HL-60 (cell line): Measurements from ENCODE around the gene CRIM1.

ENCODE experiments used
- DNase-seq, 2 experiments: peaks; one replicate each; pipeline ENCODE4 v3.0.0-alpha.2; 2010 to 2020; ENCODE audit warnings: low read depth in 1 of 2, low spot score in 1 of 2
- H3K27ac ChIP-seq: fragments of 250-450 bp; sonication (Bioruptor Pico); replicated peaks from 2 replicates; pipeline ENCODE4 v1.5.1; 2020; ENCODE audit warnings: mild to moderate bottlenecking, moderate library complexity
- H3K27me3 ChIP-seq: fragments of 250-450 bp; sonication (Bioruptor Pico); 2 replicates; pipeline ENCODE4 v1.5.1; 2021; ENCODE audit warnings: mild to moderate bottlenecking, moderate library complexity; ENCODE audit not compliant: insufficient read depth, poor library complexity, severe bottlenecking
- H3K4me3 ChIP-seq: replicated peaks from 2 replicates; pipeline ENCODE4 v1.5.1; 2011; ENCODE audit warnings: mild to moderate bottlenecking, control low read depth, low read length; ENCODE audit not compliant: insufficient read depth
- CTCF ChIP-seq: IDR thresholded peaks from one replicate; pipeline ENCODE4 v1.5.1; 2011; ENCODE audit warnings: low read length, control low read depth, inconsistent platforms; ENCODE audit not compliant: insufficient read depth
- GABPA ChIP-seq: IDR thresholded peaks from 2 replicates; pipeline ENCODE4 v1.6.1; 2012; ENCODE audit warnings: low read depth
- POLR2AphosphoS5 ChIP-seq: IDR thresholded peaks from 2 replicates; pipeline ENCODE4 v1.6.1; 2012; ENCODE audit warnings: low read depth
- REST ChIP-seq: IDR thresholded peaks from 2 replicates; pipeline ENCODE4 v1.6.1; 2012; ENCODE audit warnings: low read depth; ENCODE audit not compliant: insufficient replicate concordance
- SPI1 ChIP-seq: IDR thresholded peaks from 2 replicates; pipeline ENCODE4 v1.6.1; 2012; ENCODE audit warnings: low read depth, mild to moderate bottlenecking, borderline replicate concordance

CRIM1 gene

GRCh38 chr2:36554531-36554930 lies 199.0 kb downstream of the CRIM1 start:
- no peaks in the 10 kb centered on the region for H3K27me3 ChIP-seq
- no peak overlapping the region for H3K27ac ChIP-seq
- H3K4me3 ChIP-seq = no peak overlapping the region
- DNase-seq = no peak
- TF ChIP-seq GABPA (no peak), REST (no peak), CTCF (no peak), SPI1 (no peak), POLR2AphosphoS5 (no peak)

DNA sequence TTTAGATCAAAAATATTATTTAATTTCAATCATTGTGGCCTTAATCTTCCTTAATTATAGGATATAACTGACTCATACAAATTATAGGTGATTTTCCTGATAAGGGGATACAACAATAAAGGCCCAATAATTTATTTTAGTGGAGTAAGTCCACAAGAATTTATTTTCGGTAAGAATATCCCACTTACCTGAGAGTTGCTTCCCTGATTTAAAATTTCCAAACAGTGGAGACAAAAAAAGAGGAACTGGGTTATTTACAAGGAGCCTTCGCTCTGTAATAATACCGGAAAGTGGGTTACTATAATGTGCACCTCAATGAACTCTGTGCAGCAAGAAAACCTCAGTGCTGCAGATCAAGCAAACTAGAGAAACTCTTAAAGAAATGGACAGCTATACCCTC lies 200.2 kb downstream of the CRIM1 start:
- no peak overlapping the region for H3K4me3 ChIP-seq
- H3K27me3 ChIP-seq = no peaks in the 10 kb centered on the region
- TF ChIP-seq POLR2AphosphoS5 (no peak), SPI1 (peak; percentile 49; the same call in 1 of the 2 replicates)
- DNase-seq = no peak
- no peak overlapping the region for H3K27ac ChIP-seq

GRCh38 chr2:36556842-36557241 lies 201.3 kb downstream of the CRIM1 start:
- TF ChIP-seq CTCF = no peak
- TF ChIP-seq SPI1 = no peak
- no peak for TF ChIP-seq GABPA
- TF ChIP-seq REST = no peak
- TF ChIP-seq POLR2AphosphoS5 = no peak
- no peak overlapping the region for H3K27ac ChIP-seq
- no peaks in the 10 kb centered on the region for H3K27me3 ChIP-seq
- H3K4me3 ChIP-seq = no peak overlapping the region
- no peak for DNase-seq

GRCh38 chr2:36559221-36559942 lies 203.8 kb downstream of the CRIM1 start:
- no peak overlapping the region for H3K27ac ChIP-seq
- TF ChIP-seq REST = no peak
- no peak for TF ChIP-seq GABPA
- TF ChIP-seq POLR2AphosphoS5 = no peak
- no peak for TF ChIP-seq CTCF
- no peak for TF ChIP-seq SPI1
- H3K27me3 ChIP-seq = no peaks in the 10 kb centered on the region
- no peak overlapping the region for H3K4me3 ChIP-seq
- DNase-seq = no peak
